GM18519 (cell line): ENCODE measurements around the gene FOXO3.
"Not testable (repeated sequence)": the region's sequence is repeated elsewhere in the genome, so short reads cannot be mapped to it uniquely, and the experiment has no call there.

ENCODE experiments used
- ATAC-seq: cut with Tn5 transposase; IDR thresholded peaks from one replicate; pipeline ENCODE4 v1.9.1; 2021; ENCODE audit warnings: mild to moderate bottlenecking, moderate library complexity; ENCODE audit not compliant: unreplicated experiment, low FRiP score

The FOXO3 gene

DNA sequence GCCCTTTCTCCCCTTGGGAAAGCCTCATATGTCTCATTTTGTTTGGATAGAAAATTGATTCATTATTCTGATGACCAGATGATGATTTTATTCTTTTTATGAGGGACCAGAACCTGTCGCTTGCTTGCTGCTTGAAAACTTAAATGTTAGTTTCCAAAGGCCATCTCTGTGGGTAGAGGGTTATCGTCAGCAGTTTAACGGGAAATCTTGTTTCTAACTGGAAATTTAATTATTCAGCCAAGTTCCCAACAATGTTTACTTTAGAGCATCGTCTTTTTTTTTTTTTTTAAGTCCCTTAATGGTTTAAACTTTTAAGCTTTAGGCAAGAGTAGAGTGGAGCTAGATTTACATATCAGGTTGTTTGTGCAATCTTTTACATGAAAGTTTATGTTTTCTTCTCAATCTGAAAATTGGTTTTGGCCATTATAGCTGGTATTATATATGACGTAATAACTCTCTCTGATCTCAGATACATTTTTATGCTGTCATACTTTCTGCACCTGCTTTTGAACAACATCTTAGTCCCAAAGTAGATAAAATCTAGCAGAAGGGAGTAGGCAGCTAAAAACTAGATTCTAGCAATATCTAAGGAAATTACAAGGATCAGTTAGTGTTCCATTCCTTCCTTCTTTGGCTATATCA lies 93.9 kb downstream of the FOXO3 start:
- ATAC-seq, result no peak

GRCh38 chr6:108655806-108656651 lies 95.3 kb downstream of the FOXO3 start:
- ATAC-seq, result no peak

- ATAC-seq, result no peak
Measured at GRCh38 chr6:108656836-108657235, 96.1 kb downstream of the FOXO3 start.

- ATAC-seq, result no peak
Measured at GRCh38 chr6:108658174-108658573, 97.5 kb downstream of the FOXO3 start.

DNA sequence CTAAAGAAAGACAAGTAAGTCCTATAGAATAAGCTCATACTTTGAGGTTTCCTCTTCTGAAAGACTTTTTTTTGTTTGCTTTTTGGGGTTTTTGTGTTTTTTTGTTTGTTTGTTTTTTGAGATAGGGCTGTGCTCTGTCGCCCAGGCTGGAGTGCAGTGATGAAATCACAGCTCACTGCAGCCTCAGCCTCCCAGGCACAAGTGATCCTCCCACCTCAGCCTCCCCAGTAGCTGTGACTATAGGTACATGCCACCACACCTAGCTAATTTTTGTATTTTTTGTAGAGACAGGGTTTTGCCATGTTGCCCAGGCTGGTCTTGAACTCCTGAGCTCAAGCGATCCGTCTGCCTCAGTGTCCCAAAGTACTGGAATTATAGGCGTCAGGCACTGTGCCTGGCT lies 98.1 kb downstream of the FOXO3 start:
- ATAC-seq, result not testable (repeated sequence)

- no peak for ATAC-seq
Measured at GRCh38 chr6:108660251-108660650, 99.5 kb downstream of the FOXO3 start.

DNA sequence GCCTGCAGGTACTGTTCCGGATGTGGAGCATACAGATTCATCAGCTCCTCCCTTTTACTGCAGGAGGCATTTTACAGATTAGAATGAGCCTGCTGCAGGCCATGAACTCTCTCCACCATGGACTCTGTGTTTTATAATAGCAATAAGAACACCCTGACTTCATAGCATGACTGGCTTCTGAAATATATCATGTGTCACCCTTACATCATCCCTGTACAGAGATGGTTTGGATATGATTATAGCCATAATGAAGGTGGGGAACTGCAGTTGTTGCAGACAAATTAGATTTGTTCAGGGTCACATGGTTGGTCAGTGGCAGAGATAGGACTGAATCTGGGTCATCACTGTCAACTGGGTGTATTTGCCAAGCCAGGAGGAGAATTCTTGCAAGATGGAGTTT lies 100.7 kb downstream of the FOXO3 start:
- ATAC-seq, result no peak

- no peak for ATAC-seq
Measured at GRCh38 chr6:108661982-108662381, 101.3 kb downstream of the FOXO3 start.

GRCh38 chr6:108662702-108663101 lies 102.0 kb downstream of the FOXO3 start:
- ATAC-seq, result no peak

- not testable (repeated sequence) for ATAC-seq
Measured at GRCh38 chr6:108663494-108664064, 102.9 kb downstream of the FOXO3 start.

- ATAC-seq, result no peak
Measured at GRCh38 chr6:108665495-108666196, 104.9 kb downstream of the FOXO3 start.

DNA sequence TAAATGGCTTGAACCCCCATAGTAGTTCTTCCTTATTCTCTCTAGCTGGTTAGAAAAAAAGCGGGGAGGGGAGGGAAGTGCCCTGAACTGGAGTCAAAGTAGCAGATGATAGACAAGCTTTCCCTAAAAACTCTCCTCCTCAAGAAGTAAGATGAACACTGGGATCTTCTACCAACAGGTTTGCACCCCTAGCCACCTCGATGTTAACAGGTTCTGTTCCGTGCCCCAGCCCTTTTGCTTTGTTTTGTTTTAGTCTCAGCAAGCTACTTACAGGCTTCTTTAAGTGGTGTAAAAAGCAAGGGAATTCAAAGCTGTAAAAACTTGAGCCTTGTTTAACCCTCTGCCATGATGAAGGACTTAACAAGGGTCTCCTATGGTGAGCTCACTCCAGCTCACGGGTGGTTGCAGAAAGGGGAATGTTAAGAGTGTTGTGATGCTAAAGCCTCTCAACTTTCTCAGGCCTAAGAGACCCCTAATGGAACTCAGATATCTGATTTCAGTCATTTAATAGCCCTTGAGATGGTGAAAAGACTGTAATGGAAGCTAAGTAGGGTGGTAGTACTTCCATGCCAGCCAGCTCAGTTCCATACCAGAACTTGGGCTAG lies 106.0 kb downstream of the FOXO3 start:
- no peak for ATAC-seq

GRCh38 chr6:108667993-108668392 lies 107.3 kb downstream of the FOXO3 start:
- no peak for ATAC-seq

DNA sequence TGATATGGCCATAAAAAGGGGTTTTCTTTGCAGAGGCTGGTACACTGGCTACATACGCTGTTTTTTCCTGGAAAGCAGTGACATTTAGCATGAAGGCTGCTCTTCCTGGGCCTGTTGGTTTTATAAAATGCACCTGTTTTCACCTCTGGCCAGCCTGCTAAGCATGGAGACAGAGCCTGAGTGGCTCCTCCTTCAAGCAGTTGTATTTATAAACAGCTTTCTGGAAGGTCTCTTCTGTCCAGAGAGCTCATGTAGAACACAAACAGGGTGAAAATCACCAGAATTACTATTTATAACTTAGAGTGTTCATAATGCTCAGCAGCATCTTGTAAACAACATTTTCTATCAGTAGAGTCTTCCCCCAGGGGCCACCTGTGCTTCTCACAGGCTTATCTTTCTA lies 109.0 kb downstream of the FOXO3 start:
- ATAC-seq, result no peak

DNA sequence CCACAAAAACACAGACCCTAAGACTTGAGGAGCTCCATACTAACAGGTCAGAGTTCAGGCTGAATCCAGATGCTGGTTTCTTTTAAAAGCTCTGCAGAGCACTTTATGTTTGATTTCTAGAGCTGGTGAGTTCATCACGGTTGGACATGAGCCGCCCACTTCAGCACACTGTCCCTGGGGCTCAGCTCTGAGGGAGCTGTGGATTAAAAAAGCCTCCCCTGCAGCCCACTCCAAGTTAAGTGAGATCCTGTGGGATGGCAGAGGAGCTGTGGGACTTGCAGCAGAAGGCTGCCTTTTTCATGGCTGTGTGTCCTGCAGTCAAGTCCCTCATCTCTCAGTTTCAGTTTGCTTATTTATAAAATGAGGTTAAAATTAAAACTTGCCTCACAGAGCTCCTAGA lies 110.5 kb downstream of the FOXO3 start:
- no peak for ATAC-seq

GRCh38 chr6:108671790-108672189 lies 111.1 kb downstream of the FOXO3 start:
- ATAC-seq, result no peak

DNA sequence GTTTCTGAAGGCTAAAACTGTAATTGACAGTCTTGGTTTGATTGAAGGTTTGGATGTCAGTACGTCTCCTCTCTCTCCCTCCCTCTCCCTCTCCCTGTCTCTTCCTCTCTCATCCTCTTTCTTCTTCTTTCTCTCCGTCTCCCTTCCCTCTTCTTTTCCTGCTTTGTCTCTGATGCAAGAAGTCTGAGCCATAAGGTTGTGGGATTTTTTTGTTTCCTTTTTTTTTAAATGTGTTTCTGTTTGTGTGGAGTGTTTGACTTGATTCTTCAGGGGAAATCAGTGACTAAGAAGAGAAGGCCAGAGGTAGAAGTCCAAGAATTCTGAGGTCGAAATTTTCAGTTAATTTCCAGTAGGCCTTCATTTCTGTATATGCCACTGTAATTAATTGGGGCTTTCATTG lies 111.9 kb downstream of the FOXO3 start:
- no peak for ATAC-seq

- no peak for ATAC-seq
Measured at GRCh38 chr6:108673153-108673552, 112.4 kb downstream of the FOXO3 start.

- ATAC-seq, result no peak
Measured at GRCh38 chr6:108673602-108674001, 112.9 kb downstream of the FOXO3 start.
